Stimulated activated naive CD4-positive, alpha-beta T cell treated with Interleukin-2 at 50 U/mL for 16 hours (primary cell): ENCODE results near the gene PRR11.
A peak's percentile ranks its signal among the peaks of the same experiment; 100 is the strongest.
"Not testable (repeated sequence)": the region's sequence is repeated elsewhere in the genome, so short reads cannot be mapped to it uniquely, and the experiment has no call there.

Experiments
- DNase-seq: peaks from one replicate; lab custom pipeline; 2025; lab: John Stamatoyannopoulos, UW

PRR11 gene

DNA sequence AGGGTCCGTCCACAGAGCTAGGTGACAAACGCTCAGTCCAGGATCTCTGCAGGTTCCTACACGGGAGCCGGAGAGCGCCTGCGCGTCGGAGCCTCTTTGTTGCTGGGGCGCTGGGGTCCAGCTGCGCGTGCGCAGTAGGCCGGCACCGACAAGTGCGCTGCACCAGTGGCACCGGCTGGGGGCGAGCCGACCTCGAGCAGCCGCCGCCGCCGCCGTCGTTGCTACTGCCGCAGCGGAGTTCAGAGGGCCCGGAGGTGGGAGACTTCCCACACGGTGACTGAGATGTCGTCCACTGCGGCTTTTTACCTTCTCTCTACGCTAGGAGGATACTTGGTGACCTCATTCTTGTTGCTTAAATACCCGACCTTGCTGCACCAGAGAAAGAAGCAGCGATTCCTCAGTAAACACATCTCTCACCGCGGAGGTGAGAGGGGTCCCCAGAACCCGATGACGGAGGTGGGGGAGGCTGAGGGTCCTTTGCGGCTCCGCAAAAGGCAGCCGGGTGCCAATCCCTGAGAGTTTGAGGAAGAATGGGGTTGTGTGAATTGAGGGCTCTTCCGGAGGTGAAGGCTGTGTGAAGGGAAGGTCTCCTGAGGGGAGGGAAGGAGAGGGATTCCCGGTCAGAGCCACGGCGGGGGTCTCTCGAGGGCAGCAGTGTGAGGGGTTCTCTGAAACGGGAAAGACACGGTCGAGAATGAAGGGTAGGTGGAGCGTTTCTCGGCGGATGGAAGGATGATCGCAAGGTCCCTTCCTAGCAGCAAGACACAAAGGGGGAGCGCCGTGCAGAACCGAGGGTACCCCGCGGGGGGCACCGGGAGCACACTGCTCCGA, 65.0 kb downstream of the PRR11 start, which contains the start of gene GDPD1:
Gene GDPD1, plus strand, starts transcription at position 184 of the 831 bp plus-strand sequence. Its CDS starts 99 bp downstream, at position 283.
- peak; percentile 97 for DNase-seq

DNA sequence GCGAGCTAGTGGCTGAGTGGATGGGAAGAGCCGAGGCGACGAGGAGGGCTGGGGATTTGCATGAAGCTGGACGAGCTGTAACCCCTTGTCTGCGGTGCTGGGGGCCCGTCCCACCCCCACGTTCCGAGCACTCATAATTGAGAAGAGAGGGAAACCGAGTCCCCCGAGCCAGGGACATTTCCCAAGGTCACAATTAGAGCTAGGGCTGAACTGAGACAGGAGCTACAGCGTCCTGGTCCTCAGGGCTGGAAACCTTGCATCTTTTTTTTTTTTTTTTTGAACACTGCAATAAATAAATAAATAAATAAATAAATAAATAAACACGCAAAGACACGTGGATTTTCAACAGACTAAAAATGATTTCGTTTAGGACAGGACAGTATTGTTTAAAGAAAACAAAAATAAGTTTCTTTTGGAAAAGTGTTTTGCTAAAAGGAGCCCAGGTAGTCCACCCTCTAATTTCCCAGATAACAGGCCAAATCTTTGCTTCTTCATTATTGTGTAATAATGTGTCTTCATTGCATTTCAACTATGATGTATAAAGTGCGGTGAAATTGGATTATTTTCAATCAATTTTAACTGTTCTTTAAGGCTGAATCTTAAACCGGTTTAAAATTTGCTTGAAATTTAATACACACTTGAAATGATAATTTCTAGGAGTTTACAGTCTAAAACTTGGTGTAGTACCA, 65.8 kb downstream of the PRR11 start:
- DNase-seq, result no peak

DNA sequence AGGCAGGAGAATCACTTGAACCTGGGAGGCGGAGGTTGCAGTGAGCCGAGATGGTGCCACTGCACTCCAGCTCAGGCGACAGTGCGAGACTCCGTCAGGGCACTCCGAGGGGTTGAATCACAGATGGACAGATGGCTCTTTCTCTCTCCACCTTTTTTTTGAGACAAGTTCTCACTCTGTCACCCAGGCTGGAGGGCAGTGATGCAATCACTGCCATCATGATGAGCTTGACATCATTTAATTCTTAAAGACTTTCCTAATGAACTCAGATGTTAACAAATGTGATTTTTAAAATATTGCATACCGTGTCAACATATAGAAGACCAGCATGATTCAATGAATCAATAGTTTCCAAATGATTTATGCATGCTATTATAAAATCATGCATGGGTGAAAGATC, 68.3 kb downstream of the PRR11 start:
- DNase-seq, result no peak

DNA sequence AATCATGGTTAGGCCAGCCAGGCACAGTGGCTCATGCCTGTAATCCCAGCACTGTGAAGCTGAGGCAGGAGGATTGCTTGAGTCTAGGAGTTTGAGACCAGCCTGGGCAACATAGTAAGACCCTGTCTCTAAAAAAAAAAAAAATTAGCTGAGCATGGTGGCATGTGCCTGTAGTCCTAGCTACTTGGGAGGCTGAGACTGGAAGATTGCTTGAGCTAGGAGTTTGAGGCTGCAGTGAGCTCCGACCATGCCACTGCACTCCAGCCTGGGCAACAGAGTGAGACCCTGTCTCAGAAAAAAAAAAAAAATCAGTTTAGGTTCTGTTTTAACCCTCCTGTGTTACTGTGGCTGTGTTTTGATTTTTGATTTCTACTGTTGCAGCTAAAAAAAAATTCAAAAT, 73.0 kb downstream of the PRR11 start:
- DNase-seq, result not testable (repeated sequence)

DNA sequence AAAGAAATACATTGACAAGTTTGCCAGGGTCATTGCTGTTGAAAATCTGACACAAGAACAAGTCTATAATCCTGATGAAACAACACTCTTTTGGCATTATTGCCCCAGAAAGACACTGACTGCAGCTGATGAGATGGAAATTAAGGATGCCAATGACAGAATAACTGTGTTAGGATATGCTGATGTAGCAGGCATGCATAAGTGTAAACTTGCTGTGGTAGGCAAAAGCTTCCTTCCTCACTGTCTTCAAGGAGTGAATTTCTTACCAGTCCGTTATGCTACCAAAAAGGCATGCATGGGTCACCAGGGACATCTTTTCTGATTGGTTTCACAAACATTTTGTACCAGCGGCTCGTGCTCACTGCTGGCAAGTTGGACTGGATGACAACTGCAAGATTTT, 75.2 kb downstream of the PRR11 start:
- DNase-seq, result no peak

DNA sequence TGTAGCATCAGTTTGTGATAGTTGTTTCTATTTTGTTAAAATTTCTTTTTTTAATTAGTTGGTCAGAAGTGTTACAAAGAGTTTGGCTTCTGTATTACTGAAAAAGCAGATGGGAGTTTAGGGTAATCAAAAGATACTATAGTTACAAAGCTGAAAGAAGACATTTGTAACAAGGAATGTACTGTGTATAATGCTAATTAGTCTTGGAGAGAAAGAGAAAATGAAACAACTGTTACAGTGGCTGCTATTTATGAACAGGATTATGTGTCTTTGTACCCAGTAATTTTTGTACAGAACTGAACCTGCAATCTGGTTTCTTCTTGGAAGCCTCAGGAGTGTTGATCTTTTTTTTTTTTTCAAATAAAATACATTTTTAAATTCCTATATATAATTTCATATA, 79.1 kb downstream of the PRR11 start:
- no peak for DNase-seq

DNA sequence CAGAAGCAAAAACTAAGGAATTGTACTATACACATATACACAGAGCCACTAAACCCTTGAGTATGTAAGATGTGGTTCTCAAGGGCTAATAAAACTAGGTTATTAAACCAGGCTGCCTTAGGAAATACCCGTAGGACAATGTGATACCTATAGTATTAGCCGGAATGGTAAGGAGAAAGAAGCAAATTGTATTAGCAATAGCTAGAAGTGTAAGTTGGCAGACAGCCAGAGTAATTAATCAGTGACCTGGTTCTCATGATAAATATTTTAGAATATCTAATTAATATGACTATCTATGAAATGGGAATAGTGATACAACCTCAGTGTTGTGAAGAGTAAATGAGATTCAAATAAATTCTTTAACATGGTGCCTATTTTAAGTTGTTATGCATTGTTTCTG, 83.4 kb downstream of the PRR11 start:
- no peak for DNase-seq

DNA sequence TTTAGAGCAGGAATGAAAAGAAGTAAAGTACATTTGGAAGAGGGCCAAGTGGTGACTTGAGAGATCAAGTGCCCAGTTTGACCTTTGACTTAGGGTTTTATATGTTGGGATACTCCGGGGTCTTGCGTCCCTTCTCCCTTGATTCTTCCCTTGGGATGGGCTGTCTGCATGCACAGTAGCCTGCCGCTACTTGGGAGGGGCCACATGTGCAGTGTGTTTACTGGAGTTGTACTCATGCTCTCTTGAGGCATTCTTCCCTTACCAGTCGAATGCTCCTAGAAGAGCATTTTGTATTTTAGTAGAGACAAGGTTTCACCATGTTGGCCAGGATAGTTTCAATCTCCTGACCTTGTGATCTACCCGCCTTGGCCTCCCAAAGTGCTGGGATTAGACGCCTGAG, 88.5 kb downstream of the PRR11 start:
- no peak for DNase-seq
